Activated CD8-positive, alpha-beta memory T cell treated with anti-CD3 and anti-CD28 coated beads, Interleukin-2, amount 50 U/mL, for 4 hours (primary cell): Measurements from ENCODE around the gene YPEL1.
"Not testable (repeated sequence)": the region's sequence is repeated elsewhere in the genome, so short reads cannot be mapped to it uniquely, and the experiment has no call there.

Experiments used
- DNase-seq: peaks from one replicate; pipeline ENCODE4 v3.0.0-alpha.2; 2020

YPEL1 gene

DNA sequence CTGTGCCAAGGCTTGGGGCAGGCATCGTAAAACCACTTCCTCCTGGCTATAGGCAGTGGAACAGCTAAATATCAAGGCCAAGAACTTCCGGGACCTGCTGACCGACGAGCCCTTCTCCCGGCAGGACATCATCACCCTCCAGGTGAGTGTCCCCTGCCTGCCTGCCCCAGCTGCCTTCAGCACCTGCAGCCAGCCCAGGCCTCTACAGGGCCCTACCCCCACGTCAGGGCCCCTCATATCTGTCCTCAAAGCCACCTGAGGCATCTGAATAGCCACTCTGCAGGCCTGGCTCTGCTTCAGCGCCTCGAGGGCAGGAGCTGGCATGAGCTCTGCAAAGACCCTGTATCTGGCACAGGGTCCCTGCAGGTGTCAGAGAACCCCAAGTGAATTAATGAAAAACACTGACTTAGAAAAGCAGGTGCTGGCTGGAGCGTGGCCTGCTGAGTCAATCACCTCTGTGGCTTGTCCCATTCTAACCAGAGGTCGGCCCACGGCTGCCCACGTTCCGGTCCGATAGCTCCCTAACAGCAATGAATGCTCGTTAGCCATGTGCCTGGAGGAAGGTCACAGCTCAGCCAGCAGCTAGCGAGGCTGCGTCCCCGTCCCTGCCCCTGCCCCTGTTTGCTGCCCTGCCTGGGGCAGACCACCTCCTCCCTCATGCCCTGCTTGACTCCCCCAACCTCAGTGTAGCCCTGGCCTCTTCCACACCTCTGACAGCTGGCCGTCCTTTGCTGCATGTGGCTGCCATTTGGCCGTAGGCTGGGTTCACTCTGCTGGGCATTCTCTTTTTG, 53.0 kb downstream of the YPEL1 start:
- DNase-seq: no peak

DNA sequence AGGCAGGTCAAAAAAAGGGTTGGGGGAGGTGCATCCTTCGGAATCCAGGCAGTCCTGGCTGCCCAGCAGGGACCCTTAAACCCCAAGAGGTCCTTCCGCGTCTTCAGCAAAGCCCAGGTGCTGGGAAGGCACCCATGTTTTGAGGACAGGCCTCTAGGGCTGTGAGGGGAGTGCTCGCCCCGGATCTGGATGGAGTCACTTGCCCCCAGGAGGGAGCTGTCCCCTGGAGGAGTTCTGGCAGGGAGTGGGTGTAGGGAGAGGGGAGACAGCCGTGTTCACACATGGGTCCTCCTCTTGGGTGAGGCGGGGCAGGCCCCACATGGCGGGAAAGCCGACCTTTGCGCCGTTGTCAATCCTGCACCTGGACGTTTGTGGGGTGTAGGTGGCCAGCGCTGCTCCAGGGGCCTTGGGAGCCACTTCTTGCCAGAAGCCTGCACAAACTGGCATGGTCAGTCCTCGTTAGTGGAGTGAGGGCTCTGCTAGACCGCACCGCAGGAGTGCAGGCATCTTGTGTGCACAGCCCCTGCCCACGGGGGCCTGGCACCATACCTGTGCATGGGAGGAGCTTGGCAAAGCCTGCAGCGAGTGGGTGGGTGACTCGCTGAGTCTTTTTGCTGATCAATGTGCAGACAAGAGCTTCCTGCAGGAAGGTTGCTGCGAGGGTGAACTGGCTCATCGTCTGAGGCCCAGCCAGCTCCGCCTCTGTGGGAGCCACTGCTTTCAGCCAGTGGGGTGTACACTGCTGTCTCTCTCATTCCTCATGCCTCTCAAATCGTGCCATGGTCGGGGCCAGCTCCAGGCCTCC, 53.8 kb downstream of the YPEL1 start:
- no peak for DNase-seq

GRCh38 chr22:21680830-21681565, 54.6 kb downstream of the YPEL1 start:
- DNase-seq: no peak

GRCh38 chr22:21679383-21679782, 56.2 kb downstream of the YPEL1 start:
- DNase-seq: no peak

- not testable (repeated sequence) for DNase-seq
Measured at GRCh38 chr22:21678842-21679241, 56.8 kb downstream of the YPEL1 start.

GRCh38 chr22:21677606-21678443, 57.8 kb downstream of the YPEL1 start:
- DNase-seq: no peak

GRCh38 chr22:21674638-21675245, 60.9 kb downstream of the YPEL1 start:
- no peak for DNase-seq

GRCh38 chr22:21673534-21674321, 61.9 kb downstream of the YPEL1 start:
- DNase-seq: no peak

DNA sequence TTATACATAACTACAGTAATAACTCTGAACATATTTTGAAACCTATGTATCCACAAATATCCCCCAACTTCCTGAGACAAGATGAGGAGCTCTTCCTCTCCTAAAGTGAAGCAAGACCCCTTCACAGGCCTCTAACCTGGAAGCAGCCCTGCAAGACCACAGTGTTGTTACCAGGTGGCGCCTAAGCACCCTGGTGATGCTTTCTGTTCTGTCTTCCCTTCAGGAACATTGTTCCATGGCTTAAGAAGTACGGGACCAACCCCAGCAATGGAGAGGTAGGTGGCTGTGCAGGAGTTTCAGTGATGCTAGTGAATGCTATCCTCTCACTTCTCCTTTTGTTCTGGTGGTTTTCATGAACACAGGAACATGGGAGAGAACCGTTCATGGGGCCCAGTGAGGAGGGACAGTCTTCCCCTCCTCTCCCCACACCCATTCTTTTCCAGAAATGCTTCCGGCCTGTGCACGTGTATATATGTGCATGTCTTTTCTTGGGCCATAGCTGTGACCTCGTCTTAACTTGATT, 63.4 kb downstream of the YPEL1 start:
- no peak for DNase-seq

- DNase-seq: no peak
Measured at GRCh38 chr22:21669026-21669425, 66.6 kb downstream of the YPEL1 start.

DNA sequence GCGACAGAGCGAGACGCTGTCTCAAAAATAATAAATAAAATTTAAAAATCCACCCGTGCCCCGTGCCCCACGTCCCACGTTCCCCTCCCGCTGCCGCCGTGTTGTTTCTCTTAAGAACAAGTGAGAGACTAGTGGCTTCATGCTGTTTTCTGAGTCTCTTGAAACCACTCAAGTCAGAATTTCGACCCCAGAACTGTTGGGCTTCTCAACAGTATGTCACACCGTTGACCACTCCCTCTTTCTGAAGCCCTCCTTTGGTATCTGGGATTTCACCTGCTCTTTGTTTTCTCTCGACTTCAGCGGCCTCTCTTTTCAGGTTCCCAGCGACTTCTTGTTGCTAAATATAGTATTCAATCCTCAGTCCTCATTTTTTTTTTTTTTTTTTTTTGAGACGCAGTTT, 68.8 kb downstream of the YPEL1 start:
- DNase-seq: no peak

- DNase-seq: no peak
Measured at GRCh38 chr22:21665047-21665851, 70.3 kb downstream of the YPEL1 start.

DNA sequence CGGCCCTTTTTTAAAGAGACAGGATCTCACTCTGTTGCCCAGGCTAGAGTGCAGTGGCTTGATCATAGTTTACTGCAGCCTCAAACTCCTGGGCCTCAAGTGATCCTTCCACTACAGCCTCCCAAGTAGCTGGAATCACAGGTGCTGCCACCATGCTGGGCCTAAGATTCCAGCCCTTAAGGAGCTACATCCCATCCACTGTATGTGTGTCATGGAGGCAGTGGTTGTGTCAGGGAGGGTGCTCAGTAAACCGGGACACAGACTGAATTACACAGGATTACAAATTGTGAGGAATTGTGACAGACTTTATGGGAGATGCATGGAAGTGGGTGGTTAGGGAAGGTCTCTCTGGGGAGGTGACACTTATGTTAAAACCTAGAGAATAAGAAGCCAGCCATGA, 71.9 kb downstream of the YPEL1 start:
- DNase-seq: no peak

DNA sequence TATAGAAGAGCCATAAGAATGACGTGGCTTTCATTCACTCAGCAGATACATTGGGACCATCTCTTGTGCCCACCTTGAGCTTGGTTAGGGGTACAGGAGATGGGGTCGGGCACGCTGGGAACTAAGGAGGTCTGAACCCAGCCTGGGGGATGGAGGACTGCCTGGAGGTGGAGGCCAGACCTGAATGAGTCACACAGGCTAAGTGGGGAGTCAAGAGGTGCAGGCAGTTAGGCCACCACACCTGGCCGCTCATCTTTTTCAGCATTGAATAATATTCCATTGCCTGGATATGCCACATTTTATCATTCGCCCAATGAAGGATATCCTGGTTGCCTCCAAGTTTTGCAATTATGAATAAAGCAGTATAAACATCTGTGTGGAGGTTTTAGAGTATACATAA, 73.6 kb downstream of the YPEL1 start:
- no peak for DNase-seq

DNA sequence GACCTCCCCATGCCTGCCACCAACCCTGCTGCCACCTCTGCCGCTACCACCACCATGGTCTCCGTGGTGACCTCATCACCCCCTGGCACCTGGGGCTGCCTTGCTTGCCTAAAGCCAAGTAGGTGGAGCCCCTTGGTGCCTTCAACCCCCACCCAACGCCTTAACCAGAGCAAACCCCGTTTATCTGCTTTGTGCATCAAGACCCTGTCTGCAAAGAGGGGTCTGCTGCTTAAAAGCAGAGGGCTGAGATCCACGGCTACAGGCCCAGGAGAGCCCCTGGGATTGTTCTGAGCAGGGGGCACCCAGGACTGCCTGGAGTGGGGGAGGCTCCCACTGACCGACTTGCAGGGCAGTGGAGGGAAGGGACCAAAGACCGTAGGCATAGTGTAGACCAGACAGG, 74.7 kb downstream of the YPEL1 start:
- DNase-seq: no peak

DNA sequence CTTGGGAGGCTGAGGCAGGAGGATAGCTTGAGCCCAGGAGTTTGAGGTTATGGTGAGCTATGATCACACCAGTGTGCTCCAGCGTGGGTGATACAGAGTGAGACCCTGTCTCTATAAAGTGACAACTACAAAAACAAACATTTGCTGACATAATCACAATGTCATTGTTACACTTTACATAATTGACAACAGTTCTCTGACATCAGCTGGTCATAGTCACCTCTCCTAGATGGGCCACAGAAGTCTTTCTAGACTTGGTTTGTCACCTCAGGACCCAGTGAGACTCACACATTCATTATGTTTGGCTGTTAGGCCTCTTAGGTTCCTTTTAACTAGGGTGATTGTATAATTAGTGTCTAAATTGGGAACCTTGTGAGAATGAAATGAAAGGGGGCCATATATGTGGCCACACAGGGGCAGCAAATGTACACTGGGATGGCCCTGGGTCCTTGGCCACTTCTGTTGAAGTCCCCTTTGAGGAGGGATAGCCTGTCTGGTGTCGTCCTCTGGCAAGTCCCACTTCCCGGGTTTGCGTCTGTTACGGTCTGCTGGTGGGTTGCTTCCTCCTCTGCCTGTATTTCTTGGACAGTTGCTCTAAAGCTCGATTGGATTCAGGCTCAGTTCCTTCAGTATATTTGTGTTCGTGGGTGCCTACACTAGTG, 75.6 kb downstream of the YPEL1 start:
- DNase-seq: no peak

GRCh38 chr22:21657360-21658032, 78.1 kb downstream of the YPEL1 start:
- peak; percentile 76 for DNase-seq

- DNase-seq: no peak
Measured at GRCh38 chr22:21657020-21657359, 78.6 kb downstream of the YPEL1 start.
